SK-N-MC (cell line): ENCODE results near the gene SYNGAP1.

Experiments
- DNase-seq: peaks from one replicate; pipeline ENCODE4 v3.0.0-alpha.2; 2011; ENCODE audit warnings: low read depth, low spot score
- H3K27ac ChIP-seq: fragments of 200-600 bp; sonication (generic); 2 replicates; pipeline ENCODE4 v1.5.1; 2016; ENCODE audit warnings: mixed run types
- H3K36me3 ChIP-seq: fragments of 200-600 bp; sonication (generic); 2 replicates; pipeline ENCODE4 v1.6.1; 2017; ENCODE audit warnings: antibody characterized with exemption, low read length, mixed read lengths; ENCODE audit not compliant: insufficient read depth
- H3K4me3 ChIP-seq: fragments of 200-600 bp; sonication (generic); 2 replicates; pipeline ENCODE4 v1.5.1; 2016
- H3K9ac ChIP-seq: fragments of 200-600 bp; sonication (generic); 2 replicates; pipeline ENCODE4 v1.8.0; 2017; ENCODE audit warnings: mixed run types, mixed read lengths; ENCODE audit not compliant: insufficient read length
- H3K9me3 ChIP-seq: fragments of 200-600 bp; sonication (generic); 2 replicates; pipeline ENCODE4 v1.6.1; 2017; ENCODE audit warnings: low read depth, mild to moderate bottlenecking, antibody characterized with exemption, low read length, moderate library complexity, mixed read lengths
- EZH2 ChIP-seq: fragments of 200-600 bp; sonication (generic); IDR thresholded peaks from one replicate; pipeline ENCODE4 v1.6.1; 2017; ENCODE audit warnings: antibody characterized with exemption
- FOXP2 ChIP-seq: optimal IDR thresholded peaks from 2 replicates; pipeline ENCODE3; 2011; ENCODE audit warnings: mild to moderate bottlenecking, moderate library complexity; ENCODE audit not compliant: insufficient read depth; ENCODE audit errors: extremely low read length, control extremely low read depth
- POLR2AphosphoS5 ChIP-seq: IDR thresholded peaks from 2 replicates; pipeline ENCODE4 v1.6.1; 2012; ENCODE audit warnings: mild to moderate bottlenecking, low read depth, low read length, borderline replicate concordance

Gene SYNGAP1

DNA sequence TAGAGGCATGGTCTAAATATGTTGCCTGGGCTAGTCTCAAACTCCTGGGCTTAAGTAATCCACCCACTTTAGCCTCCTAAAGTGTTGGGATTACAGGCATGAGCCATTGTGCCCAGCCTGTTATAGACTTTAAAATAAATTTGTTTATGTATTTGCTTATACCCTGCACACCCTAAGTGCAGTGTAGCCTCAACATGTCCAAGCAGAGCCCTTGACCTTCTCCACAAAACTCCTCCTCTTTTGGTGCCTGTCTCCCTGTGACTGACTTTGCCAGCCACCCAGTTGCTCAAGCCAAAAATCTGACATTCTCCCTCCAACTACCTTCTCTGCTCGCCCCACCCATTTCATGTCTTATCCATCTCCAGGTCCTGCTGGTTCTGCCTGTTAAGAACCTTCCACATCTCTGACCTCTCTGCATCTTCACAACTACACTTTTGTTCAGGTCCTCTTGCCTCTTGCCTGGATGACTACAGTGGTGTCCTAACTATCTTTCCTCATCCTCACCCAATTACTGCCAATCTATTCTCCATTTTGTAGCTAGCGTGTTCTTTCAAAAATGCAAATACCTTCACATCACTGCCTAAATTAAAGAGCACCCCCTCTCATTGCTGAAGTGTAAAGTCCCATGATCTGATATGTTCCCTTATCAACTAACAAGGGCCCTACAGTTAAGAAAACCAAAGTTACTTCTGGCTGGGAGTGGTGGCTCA is 39.4 kb upstream of the SYNGAP1 start:
- H3K36me3 ChIP-seq = no peaks in the 10 kb centered on the region
- no peak overlapping the region for H3K27ac ChIP-seq
- no peak for DNase-seq
- H3K9me3 ChIP-seq = no peaks in the 10 kb centered on the region
- no peak overlapping the region for H3K9ac ChIP-seq
- H3K4me3 ChIP-seq = no peak overlapping the region
- no peak for TF ChIP-seq EZH2
- TF ChIP-seq FOXP2 = no peak
- no peak for TF ChIP-seq POLR2AphosphoS5

DNA sequence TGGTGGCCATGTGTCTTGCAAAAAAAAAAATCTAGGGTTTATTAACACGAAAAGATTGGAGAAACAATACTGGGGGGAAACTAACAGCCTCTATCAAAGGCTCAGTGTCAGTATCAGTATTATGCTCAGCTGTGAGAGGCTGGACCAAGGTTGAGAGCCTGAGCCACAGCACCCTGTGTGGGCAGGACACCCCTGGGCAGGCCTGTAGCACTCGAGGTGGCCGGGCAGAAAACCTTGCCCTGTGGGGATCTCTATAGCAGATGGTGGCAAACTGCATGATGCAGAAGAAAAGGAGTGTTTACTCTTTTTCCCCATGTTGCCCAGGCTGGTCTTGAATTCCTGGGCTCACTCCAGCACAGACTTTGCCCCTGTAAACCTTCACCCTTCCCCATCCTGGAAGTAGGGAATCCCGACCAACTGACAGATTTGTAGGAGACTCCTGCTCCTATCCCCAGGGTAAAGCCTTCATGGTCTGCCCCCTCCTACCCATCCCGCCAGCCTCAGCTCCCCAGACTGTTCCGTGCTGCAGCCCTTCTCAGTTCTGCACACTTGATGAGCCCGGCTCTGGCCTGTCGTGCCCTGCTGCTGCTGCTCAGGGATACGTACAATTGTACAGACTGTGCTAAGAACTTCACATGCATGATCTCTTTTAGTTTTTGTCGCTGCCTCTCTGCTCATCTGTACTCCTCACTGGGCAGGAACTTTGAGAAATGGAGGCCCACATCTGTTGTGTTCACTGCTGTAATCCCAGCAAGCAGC is 36.3 kb upstream of the SYNGAP1 start:
- Histone ChIP-seq H3K36me3 (no peaks in the 10 kb centered on the region), H3K27ac (no peak overlapping the region), H3K4me3 (no peak overlapping the region), H3K9me3 (no peaks in the 10 kb centered on the region), H3K9ac (no peak overlapping the region)
- TF ChIP-seq EZH2 (no peak), FOXP2 (no peak), POLR2AphosphoS5 (no peak)
- DNase-seq = no peak

DNA sequence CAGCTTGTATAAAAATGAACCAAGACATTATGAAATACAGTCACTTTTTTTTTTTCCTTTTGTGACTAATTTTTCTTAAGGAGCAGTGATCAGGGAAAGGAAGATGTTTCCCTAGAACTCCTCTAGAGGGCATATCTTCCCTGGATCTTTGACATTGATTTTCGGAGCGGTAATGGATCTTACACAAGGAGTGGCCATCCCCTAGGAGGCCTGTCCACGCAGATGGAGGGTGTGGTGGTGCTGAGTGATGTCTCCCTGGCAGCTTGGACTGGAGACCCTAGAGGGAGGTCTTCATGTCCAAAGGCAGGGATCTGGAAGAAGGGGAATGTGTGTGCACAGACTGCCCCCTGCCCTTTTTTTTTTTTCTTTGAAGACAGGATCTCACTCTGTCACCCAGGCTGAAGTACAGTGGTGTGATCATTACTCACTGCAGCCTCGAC is 35.3 kb upstream of the SYNGAP1 start:
- TF ChIP-seq POLR2AphosphoS5 = no peak
- no peak for TF ChIP-seq EZH2
- no peak for TF ChIP-seq FOXP2
- H3K9ac ChIP-seq = no peak overlapping the region
- H3K27ac ChIP-seq = no peak overlapping the region
- no peak overlapping the region for H3K4me3 ChIP-seq
- no peak for DNase-seq
- no peaks in the 10 kb centered on the region for H3K36me3 ChIP-seq
- no peaks in the 10 kb centered on the region for H3K9me3 ChIP-seq

DNA sequence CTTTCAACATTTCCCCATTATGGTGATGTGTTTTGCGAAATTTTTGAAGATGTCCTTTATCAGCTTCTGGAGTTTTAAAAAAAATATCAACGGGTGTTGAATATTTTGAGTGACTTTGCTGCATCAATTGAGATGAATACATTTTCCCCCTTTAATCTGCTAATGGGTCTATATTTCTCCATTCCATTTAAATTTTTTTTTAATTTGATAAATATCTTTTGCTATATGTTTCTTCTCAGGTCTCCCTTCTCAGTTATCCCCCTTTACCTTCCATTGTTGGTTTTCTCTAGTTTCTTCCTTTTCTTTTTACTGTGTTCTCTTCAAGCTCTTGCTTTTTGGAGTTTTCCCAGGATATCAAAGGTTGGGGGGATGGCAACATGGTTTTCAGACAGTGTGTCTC is 29.7 kb upstream of the SYNGAP1 start:
- Histone ChIP-seq H3K9me3 (no peaks in the 10 kb centered on the region), H3K36me3 (peaks cover 12% of the 10 kb centered on the region; the same call in 1 of the 2 replicates), H3K9ac (no peak overlapping the region), H3K27ac (no peak overlapping the region), H3K4me3 (no peak overlapping the region)
- TF ChIP-seq FOXP2 = no peak
- TF ChIP-seq POLR2AphosphoS5 = no peak
- TF ChIP-seq EZH2 = no peak
- DNase-seq = no peak

DNA sequence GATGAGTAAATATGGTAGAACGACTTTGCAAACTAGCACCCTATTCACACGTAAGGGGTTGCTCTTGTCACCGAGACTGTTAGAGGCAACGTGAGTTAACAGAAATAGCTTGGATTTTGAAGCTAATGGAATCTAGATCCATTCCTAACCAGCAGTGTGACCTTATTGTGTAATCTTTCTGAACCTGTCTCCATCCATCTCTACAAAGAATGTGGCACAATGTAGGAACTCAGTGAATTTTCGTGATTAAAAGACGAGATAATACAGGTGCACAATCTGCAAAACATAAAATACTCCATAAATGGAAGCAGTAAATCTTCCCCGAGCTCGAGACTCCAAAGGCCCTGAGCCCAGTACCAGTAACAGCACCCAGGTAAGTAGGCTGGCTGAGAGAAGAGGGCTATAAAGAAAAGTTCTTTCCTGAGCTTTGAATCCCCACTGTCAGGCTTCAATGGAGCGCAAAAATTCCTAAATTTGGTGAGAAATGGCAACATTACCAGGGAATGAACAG is 29.0 kb upstream of the SYNGAP1 start:
- H3K27ac ChIP-seq = peak overlapping the region; percentile 86
- no peak for DNase-seq
- H3K9me3 ChIP-seq = no peaks in the 10 kb centered on the region
- H3K4me3 ChIP-seq = peak overlapping the region; percentile 94
- TF ChIP-seq EZH2 (no peak), POLR2AphosphoS5 (0 out of 2 replicates have a peak, but pooled peaks have one; percentile 19), FOXP2 (no peak)
- peaks cover 15% of the 10 kb centered on the region; the same call in 1 of the 2 replicates for H3K36me3 ChIP-seq
- H3K9ac ChIP-seq = peak overlapping the region; percentile 69

DNA sequence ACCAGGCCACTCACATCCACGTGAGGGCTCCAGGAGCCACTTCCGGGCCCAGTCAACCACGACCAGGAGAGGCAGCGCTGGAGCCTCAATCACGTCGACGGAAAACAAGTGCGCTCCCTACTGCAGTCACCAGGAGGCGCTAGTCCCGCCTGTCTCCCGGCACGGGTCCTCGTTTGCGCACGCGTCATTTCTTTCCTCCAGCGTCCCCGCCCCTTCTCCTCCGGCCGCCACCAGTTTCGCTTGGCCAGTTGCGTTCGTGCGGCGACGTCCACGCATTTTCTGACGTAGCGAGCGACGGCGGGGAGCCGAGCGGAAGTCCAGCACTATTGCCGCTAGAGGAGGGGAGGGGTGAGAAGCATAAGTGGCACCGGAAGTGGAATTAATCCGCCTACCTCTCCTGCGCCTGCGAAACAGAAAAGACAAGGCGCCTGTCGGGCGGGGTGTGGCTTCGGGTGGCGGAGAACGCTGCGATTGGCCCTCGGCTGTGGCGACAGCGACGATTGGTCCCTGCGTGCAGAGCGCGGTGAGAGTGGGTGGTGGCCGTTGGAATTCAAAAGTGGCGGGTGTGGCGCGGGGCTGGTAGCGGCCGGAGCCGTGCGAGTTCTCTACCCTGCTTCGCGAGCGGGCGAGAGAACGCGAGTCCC is 28.5 kb upstream of the SYNGAP1 start, which contains the start of gene KIFC1:
KIFC1 (plus strand) TSS at position 546 of the 644 bp plus-strand sequence. CDS start 163 bp downstream, outside the sequence.
- no peak for TF ChIP-seq FOXP2
- TF ChIP-seq POLR2AphosphoS5 = peak; percentile 76
- peak within 1 kb of the TSS; percentile 94 for H3K9ac ChIP-seq
- H3K27ac ChIP-seq = peak within 1 kb of the TSS; percentile 86
- peak; percentile 95 for DNase-seq
- H3K36me3 ChIP-seq = peaks cover 15% of the 10 kb centered on the region; the same call in 1 of the 2 replicates
- no peaks in the 10 kb centered on the region for H3K9me3 ChIP-seq
- H3K4me3 ChIP-seq = peak within 1 kb of the TSS; percentile 94

DNA sequence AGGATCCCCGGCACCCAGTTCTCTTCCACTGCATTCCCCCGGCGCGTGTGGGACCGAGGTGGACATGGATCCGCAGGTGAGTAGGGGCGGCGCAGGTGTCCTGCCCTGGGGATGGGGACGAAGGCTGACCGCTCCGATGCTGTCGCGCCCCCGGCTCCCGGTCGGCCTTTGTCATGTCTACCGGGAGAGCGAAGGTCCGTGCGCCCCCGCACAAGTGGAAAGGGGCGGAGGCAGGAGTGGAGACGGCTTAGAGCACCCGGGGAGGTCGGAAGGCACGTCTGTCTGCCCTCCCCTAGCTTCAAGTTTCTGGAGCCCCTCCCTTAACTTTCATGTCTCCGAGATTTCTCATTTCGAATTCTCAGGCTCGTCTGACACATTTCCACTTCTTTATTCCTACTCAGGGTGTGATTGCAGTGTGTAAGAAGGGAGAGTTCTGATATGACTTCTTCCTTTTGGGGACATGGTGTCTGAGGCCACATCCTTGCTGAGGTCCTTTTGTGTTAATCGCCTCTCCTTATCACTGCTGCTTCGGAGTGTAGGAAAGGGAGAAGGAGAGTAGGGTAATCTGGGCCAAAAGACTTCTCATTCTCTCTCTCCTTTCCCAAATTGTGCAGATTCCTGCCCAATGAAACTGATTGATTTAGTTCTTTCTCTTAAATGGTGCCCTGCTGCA is 27.8 kb upstream of the SYNGAP1 start:
- Histone ChIP-seq H3K9ac (peak overlapping the region; percentile 94), H3K4me3 (peak overlapping the region; percentile 94), H3K36me3 (peaks cover 15% of the 10 kb centered on the region; the same call in 1 of the 2 replicates), H3K9me3 (no peaks in the 10 kb centered on the region), H3K27ac (peak overlapping the region; percentile 83)
- TF ChIP-seq EZH2 (no peak), POLR2AphosphoS5 (no peak), FOXP2 (no peak)
- no peak for DNase-seq

DNA sequence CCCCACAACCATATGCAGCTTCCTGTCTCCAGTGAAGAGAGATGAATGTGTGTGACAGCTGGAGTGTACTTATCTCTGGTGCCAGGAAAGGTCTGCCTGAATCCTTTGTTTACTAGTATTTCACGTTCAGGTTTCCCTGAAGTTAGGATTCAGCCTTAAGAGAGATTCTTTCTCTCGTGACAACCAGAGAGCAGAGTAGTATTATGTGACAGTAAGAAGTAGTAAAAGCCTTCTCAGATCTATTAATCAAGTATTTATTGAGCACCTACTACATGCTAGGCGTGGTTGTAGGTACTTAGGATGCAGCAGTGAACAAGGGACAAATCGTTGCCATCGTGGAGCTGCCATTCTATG is 27.3 kb upstream of the SYNGAP1 start:
- peak overlapping the region; percentile 94 for H3K9ac ChIP-seq
- peaks cover 17% of the 10 kb centered on the region for H3K36me3 ChIP-seq
- TF ChIP-seq POLR2AphosphoS5 = no peak
- TF ChIP-seq EZH2 = no peak
- TF ChIP-seq FOXP2 = no peak
- no peaks in the 10 kb centered on the region for H3K9me3 ChIP-seq
- H3K4me3 ChIP-seq = peak overlapping the region; percentile 94
- H3K27ac ChIP-seq = 0 out of 2 replicates have a peak overlapping the region, but pooled peaks have one; percentile 83
- no peak for DNase-seq
